HepG2 (cell line): Measurements from ENCODE around the gene CCDC148. TPM values are rescaled to one million over a fixed set of nuclear protein-coding genes. Genes with fewer than 3 reads are reported as not detected.

Experiments used
- ATAC-seq: fragments of 200-7000 bp; cut with Tn5 transposase; 3 replicates; pipeline ENCODE4 v1.9.1; 2020; ENCODE audit warnings: mild to moderate bottlenecking, moderate library complexity
- BruUV-seq: library from RNA; stranded (reverse); fragments of 400-500 nt; replicated peaks from 2 replicates; lab custom pipeline; 2021; lab: Mats Ljungman, UMichigan
- CTCF ChIA-PET: fragments of 300-600 bp; formaldehyde crosslinking; extraction: SDS; loops from one replicate; lab custom pipeline; 2021; ENCODE audit warnings: low total read pairs, inconsistent platforms, low intra/inter-chr PET ratio; lab: Yijun Ruan, JAX
- POLR2A ChIA-PET: fragments of 350-600 bp; sonication (Branson Sonifier 250); formaldehyde crosslinking; loops from one replicate; lab custom pipeline; 2020; ENCODE audit warnings: antibody characterized with exemption, inconsistent platforms; lab: Yijun Ruan, JAX
- DNase-seq: peaks from one replicate; pipeline ENCODE4 v3.0.0-alpha.2; 2015; ENCODE audit warnings: low spot score
- FAIRE-seq: peaks from 3 replicates; lab custom pipeline; 2011; peaks lifted over from hg19 to GRCh38; lab: Jason Lieb, UNC
- H2AFZ ChIP-seq: one replicate; pipeline ENCODE4 v1.6.1; 2011; ENCODE audit warnings: low read length, inconsistent platforms
- H3K27ac ChIP-seq: fragments of 300-600 bp; 3 replicates; pipeline ENCODE4 v1.8.0; 2011; ENCODE audit warnings: mixed run types, mild to moderate bottlenecking, mixed read lengths, low read length, inconsistent platforms; ENCODE audit not compliant: insufficient read depth; ENCODE audit errors: extremely low read length
- H3K27me3 ChIP-seq, 2 experiments: fragments of 200-600 bp in 1 of 2; 2 replicates in 1 of 2; 3 replicates in 1 of 2; pipeline versions ENCODE4 v1.6.0 to v1.8.0; 2011; ENCODE audit warnings: low read length in 2 of 2, mild to moderate bottlenecking in 2 of 2, moderate library complexity in 2 of 2, inconsistent platforms in 1 of 2; ENCODE audit not compliant: insufficient read depth in 2 of 2, control insufficient read depth in 1 of 2
- H3K36me3 ChIP-seq, 2 experiments: fragments of 200-600 bp in 1 of 2; replicated peaks in 1 of 2; 2 replicates in 1 of 2; 3 replicates in 1 of 2; pipeline versions ENCODE4 v1.5.1 to v1.8.0; 2011; ENCODE audit warnings: low read length in 2 of 2, inconsistent platforms in 1 of 2; ENCODE audit not compliant: insufficient read depth in 2 of 2, control insufficient read depth in 1 of 2
- H3K4me1 ChIP-seq: 2 replicates; pipeline ENCODE4 v1.5.1; 2012; ENCODE audit warnings: low read length, inconsistent platforms; ENCODE audit not compliant: insufficient read depth
- H3K4me2 ChIP-seq: 2 replicates; pipeline ENCODE4 v1.6.0; 2011; ENCODE audit warnings: low read depth, low read length, inconsistent platforms
- H3K4me3 ChIP-seq, 3 experiments: fragments of 200-600 bp in 1 of 3; sonication (generic), shearing (Covaris generic) in 1 of 3; replicated peaks in 1 of 3; 2 replicates each; pipeline ENCODE4 v1.5.1; 2011 to 2016; ENCODE audit warnings: low read length in 3 of 3, inconsistent platforms in 2 of 3, low read depth in 2 of 3, mild to moderate bottlenecking in 2 of 3, control low read depth in 1 of 3, mixed read lengths in 1 of 3; ENCODE audit not compliant: insufficient read depth in 1 of 3
- H3K79me2 ChIP-seq: one replicate; pipeline ENCODE4 v1.6.1; 2011; ENCODE audit warnings: low read length, inconsistent platforms; ENCODE audit not compliant: insufficient read depth
- H3K9ac ChIP-seq: 2 replicates; pipeline ENCODE4 v1.6.0; 2011; ENCODE audit warnings: mild to moderate bottlenecking, low read depth, low read length, inconsistent platforms; ENCODE audit not compliant: insufficient read depth
- H3K9me3 ChIP-seq: 2 replicates; pipeline ENCODE4 v1.5.1; 2012; ENCODE audit warnings: mild to moderate bottlenecking, low read length
- H4K20me1 ChIP-seq: 2 replicates; pipeline ENCODE4 v1.6.0; 2011; ENCODE audit warnings: inconsistent platforms, mild to moderate bottlenecking, low read length, moderate library complexity; ENCODE audit not compliant: insufficient read depth
- KMT2A ChIP-seq: sonication (generic); formaldehyde crosslinking; IDR thresholded peaks from 2 replicates; pipeline ENCODE4 v1.4.0; 2020; ENCODE audit warnings: missing genetic modification reagents
- MTA3 ChIP-seq: sonication (generic); formaldehyde crosslinking; IDR thresholded peaks from 2 replicates; pipeline ENCODE4 v1.4.0; 2020; ENCODE audit warnings: missing genetic modification reagents
- TAF1 ChIP-seq: sonication (generic); formaldehyde crosslinking; IDR thresholded peaks from 2 replicates; pipeline ENCODE4 v1.4.0; 2020; ENCODE audit warnings: missing genetic modification reagents
- TAF15 ChIP-seq: fragments of 200-400 bp; formaldehyde crosslinking; IDR thresholded peaks from one replicate; pipeline ENCODE4 v1.6.1; 2018; ENCODE audit warnings: mild to moderate bottlenecking, low read depth, low read length; ENCODE audit not compliant: poor library complexity, severe bottlenecking
- ZKSCAN5 ChIP-seq: sonication (generic); formaldehyde crosslinking; IDR thresholded peaks from 2 replicates; pipeline ENCODE4 v1.5.1; 2020; ENCODE audit warnings: mild to moderate bottlenecking, missing genetic modification reagents
- ZNF629 ChIP-seq: sonication (generic); formaldehyde crosslinking; conservative IDR thresholded peaks from 2 replicates; pipeline ENCODE4 v1.5.0; 2020; ENCODE audit warnings: missing genetic modification reagents
- WGBS: methylation state at CpG from one replicate; pipeline ENCODE4 v1.1.6; 2017; ENCODE audit warnings: low lambda C conversion rate; 5-methylcytosine and 5-hydroxymethylcytosine counted together
- in situ Hi-C: cut with HindIII; loops from 2 replicates; pipeline ENCODE4 v1.10.0; 2017; ENCODE audit warnings: low pct_unique_long_range_greater_than_20kb; ENCODE audit not compliant: extremely low pct_ligation_motif_present
- intact Hi-C: fragments of 100-400 bp; cut with micrococcal nuclease; formaldehyde crosslinking; loops from one replicate; pipeline ENCODE4 v1.10.0; 2022; ENCODE audit not compliant: unreplicated experiment
- polyA plus RNA-seq, 8 experiments: library from polyadenylated mRNA; depleted of rRNA in 3 of 8; stranded (reverse) in 7 of 8; unstranded in 1 of 8; fragments of >200 nt; fragmentation: Illumina TruSeq in 4 of 8; extraction: Trizol in 4 of 8; gene quantifications; 2 replicates each; pipeline versions ENCODE4 v1.2.1 to v1.2.3, GENCODE V29; 2011 to 2016; ENCODE audit warnings: low read depth in 4 of 8, missing spikeins in 1 of 8, mixed read lengths in 1 of 8; ENCODE audit not compliant: insufficient read depth in 1 of 8
- total RNA-seq, 5 experiments: library from RNA; depleted of rRNA; stranded (reverse); fragments of >200 nt; fragmentation: Illumina TruSeq; extraction: Trizol; gene quantifications; 2 replicates each; pipeline ENCODE4 v1.2.3, GENCODE V29; 2016; ENCODE audit warnings: low read depth in 1 of 5
- TF ChIP-seq, protein P1 (sequence below): IDR thresholded peaks from 2 replicates; pipeline ENCODE4 v1.6.1; 2016; ENCODE audit warnings: control low read depth
- TF ChIP-seq, protein P2 (sequence below): sonication (generic); formaldehyde crosslinking; IDR thresholded peaks from 2 replicates; pipeline ENCODE4 v1.9.0; 2022; ENCODE audit warnings: low read depth, missing genetic modification reagents
- TF ChIP-seq, protein P3 (sequence below): sonication (generic); formaldehyde crosslinking; IDR thresholded peaks from 2 replicates; pipeline ENCODE4 v1.4.0; 2020; ENCODE audit warnings: missing genetic modification reagents, borderline replicate concordance
- TF ChIP-seq, protein P4 (sequence below): sonication (generic); formaldehyde crosslinking; conservative IDR thresholded peaks from 2 replicates; pipeline ENCODE4 v1.4.0; 2020; ENCODE audit warnings: missing genetic modification reagents
- TF ChIP-seq, protein P5 (sequence below): sonication (generic); formaldehyde crosslinking; IDR thresholded peaks from 2 replicates; pipeline ENCODE4 v1.4.0; 2020; ENCODE audit warnings: mild to moderate bottlenecking, missing genetic modification reagents
- TF ChIP-seq, protein P6 (sequence below): sonication (generic); formaldehyde crosslinking; IDR thresholded peaks from 2 replicates; pipeline ENCODE4 v1.4.0; 2020; ENCODE audit warnings: mild to moderate bottlenecking, missing genetic modification reagents

The CCDC148 gene
- total and polyA plus RNA-seq, 2 of the 13 experiments (the other 11 are each of a cell fraction or from before 2014, with no cell fraction given): 0.30 to 0.49 TPM

DNA sequence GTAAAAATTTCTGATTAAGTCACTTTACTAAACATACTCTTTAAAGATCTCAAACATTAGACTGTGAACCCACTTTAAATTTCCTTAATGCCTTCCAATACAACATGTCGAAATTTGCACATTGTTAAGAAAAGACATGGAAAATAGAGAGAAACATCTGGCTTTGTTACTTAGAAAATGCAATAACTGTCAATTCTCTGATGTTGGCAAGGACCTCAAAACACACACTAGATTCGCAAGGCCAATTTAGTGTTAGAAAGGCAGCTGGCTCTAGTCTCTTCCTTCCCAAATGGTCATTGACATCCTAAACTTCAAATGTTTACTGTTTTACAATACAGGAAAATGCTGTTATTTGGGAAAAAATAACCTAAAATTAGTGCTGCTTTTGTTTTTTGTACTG lies 244.3 kb downstream of the CCDC148 start:
- no peaks in the 10 kb centered on the region for H3K79me2 ChIP-seq
- no peaks in the 10 kb centered on the region for H3K9me3 ChIP-seq
- no peaks in the 10 kb centered on the region for H4K20me1 ChIP-seq
- CTCF ChIA-PET: no interaction called here
- H2AFZ ChIP-seq: no peak overlapping the region
- H3K4me3 ChIP-seq: no peak overlapping the region
- POLR2A ChIA-PET: interaction anchor here (0.9 kb wide), 1 partner anchor 12 kb away, joined by 3 read pairs; no protein-coding TSS in a partner anchor
- DNase-seq (no peak), FAIRE-seq (no peak), ATAC-seq (no peak)
- H3K4me2 ChIP-seq: no peak overlapping the region
- intact Hi-C loops: no loop called here
- no TSS peak for BruUV-seq
- no peak overlapping the region for H3K27ac ChIP-seq
- H3K9ac ChIP-seq: no peak overlapping the region
- in situ Hi-C loops: no loop called here
- WGBS: 63% methylated on average over 2 of the region's 2 CpGs
- no peaks in the 10 kb centered on the region for H3K27me3 ChIP-seq
- H3K36me3 ChIP-seq: no peaks in the 10 kb centered on the region
- peaks cover 30% of the 10 kb centered on the region for H3K4me1 ChIP-seq
- TF ChIP-seq KMT2A (no peak), TAF1 (CRISPR knock-in tag) (no peak), TAF15 (no peak), MTA3 (CRISPR knock-in tag) (no peak), ZNF629 (CRISPR knock-in tag) (no peak), ZKSCAN5 (no peak)
- TF ChIP-seq, protein P1, sequence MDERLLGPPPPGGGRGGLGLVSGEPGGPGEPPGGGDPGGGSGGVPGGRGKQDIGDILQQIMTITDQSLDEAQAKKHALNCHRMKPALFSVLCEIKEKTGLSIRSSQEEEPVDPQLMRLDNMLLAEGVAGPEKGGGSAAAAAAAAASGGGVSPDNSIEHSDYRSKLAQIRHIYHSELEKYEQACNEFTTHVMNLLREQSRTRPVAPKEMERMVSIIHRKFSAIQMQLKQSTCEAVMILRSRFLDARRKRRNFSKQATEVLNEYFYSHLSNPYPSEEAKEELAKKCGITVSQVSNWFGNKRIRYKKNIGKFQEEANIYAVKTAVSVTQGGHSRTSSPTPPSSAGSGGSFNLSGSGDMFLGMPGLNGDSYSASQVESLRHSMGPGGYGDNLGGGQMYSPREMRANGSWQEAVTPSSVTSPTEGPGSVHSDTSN: no peak
- TF ChIP-seq, protein P2, sequence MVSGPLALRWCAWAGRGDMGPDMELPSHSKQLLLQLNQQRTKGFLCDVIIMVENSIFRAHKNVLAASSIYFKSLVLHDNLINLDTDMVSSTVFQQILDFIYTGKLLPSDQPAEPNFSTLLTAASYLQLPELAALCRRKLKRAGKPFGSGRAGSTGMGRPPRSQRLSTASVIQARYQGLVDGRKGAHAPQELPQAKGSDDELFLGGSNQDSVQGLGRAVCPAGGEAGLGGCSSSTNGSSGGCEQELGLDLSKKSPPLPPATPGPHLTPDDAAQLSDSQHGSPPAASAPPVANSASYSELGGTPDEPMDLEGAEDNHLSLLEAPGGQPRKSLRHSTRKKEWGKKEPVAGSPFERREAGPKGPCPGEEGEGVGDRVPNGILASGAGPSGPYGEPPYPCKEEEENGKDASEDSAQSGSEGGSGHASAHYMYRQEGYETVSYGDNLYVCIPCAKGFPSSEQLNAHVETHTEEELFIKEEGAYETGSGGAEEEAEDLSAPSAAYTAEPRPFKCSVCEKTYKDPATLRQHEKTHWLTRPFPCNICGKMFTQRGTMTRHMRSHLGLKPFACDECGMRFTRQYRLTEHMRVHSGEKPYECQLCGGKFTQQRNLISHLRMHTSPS: no peak
- TF ChIP-seq, protein P3, sequence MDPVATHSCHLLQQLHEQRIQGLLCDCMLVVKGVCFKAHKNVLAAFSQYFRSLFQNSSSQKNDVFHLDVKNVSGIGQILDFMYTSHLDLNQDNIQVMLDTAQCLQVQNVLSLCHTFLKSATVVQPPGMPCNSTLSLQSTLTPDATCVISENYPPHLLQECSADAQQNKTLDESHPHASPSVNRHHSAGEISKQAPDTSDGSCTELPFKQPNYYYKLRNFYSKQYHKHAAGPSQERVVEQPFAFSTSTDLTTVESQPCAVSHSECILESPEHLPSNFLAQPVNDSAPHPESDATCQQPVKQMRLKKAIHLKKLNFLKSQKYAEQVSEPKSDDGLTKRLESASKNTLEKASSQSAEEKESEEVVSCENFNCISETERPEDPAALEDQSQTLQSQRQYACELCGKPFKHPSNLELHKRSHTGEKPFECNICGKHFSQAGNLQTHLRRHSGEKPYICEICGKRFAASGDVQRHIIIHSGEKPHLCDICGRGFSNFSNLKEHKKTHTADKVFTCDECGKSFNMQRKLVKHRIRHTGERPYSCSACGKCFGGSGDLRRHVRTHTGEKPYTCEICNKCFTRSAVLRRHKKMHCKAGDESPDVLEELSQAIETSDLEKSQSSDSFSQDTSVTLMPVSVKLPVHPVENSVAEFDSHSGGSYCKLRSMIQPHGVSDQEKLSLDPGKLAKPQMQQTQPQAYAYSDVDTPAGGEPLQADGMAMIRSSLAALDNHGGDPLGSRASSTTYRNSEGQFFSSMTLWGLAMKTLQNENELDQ: no peak
- TF ChIP-seq, protein P4, sequence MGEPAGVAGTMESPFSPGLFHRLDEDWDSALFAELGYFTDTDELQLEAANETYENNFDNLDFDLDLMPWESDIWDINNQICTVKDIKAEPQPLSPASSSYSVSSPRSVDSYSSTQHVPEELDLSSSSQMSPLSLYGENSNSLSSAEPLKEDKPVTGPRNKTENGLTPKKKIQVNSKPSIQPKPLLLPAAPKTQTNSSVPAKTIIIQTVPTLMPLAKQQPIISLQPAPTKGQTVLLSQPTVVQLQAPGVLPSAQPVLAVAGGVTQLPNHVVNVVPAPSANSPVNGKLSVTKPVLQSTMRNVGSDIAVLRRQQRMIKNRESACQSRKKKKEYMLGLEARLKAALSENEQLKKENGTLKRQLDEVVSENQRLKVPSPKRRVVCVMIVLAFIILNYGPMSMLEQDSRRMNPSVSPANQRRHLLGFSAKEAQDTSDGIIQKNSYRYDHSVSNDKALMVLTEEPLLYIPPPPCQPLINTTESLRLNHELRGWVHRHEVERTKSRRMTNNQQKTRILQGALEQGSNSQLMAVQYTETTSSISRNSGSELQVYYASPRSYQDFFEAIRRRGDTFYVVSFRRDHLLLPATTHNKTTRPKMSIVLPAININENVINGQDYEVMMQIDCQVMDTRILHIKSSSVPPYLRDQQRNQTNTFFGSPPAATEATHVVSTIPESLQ: no peak
- TF ChIP-seq, protein P5, sequence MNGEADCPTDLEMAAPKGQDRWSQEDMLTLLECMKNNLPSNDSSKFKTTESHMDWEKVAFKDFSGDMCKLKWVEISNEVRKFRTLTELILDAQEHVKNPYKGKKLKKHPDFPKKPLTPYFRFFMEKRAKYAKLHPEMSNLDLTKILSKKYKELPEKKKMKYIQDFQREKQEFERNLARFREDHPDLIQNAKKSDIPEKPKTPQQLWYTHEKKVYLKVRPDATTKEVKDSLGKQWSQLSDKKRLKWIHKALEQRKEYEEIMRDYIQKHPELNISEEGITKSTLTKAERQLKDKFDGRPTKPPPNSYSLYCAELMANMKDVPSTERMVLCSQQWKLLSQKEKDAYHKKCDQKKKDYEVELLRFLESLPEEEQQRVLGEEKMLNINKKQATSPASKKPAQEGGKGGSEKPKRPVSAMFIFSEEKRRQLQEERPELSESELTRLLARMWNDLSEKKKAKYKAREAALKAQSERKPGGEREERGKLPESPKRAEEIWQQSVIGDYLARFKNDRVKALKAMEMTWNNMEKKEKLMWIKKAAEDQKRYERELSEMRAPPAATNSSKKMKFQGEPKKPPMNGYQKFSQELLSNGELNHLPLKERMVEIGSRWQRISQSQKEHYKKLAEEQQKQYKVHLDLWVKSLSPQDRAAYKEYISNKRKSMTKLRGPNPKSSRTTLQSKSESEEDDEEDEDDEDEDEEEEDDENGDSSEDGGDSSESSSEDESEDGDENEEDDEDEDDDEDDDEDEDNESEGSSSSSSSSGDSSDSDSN: no peak
- TF ChIP-seq, protein P6, sequence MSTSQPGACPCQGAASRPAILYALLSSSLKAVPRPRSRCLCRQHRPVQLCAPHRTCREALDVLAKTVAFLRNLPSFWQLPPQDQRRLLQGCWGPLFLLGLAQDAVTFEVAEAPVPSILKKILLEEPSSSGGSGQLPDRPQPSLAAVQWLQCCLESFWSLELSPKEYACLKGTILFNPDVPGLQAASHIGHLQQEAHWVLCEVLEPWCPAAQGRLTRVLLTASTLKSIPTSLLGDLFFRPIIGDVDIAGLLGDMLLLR: no peak
